H1 (cell line): ENCODE results near the gene CGREF1. TPM values are rescaled to one million over a fixed set of nuclear protein-coding genes. Genes with fewer than 3 reads are reported as not detected.

Source experiments
- CTCF ChIA-PET: fragments of 300-600 bp; sonication (Branson Sonifier 250); formaldehyde crosslinking; loops from one replicate; lab custom pipeline; 2021; ENCODE audit not compliant: partially characterized antibody; lab: Charles Lee
- POLR2A ChIA-PET: fragments of 300-600 bp; sonication (Branson Sonifier 250); formaldehyde crosslinking; loops from one replicate; lab custom pipeline; 2021; ENCODE audit warnings: inconsistent platforms; ENCODE audit not compliant: partially characterized antibody; lab: Charles Lee
- DNase-seq, 2 experiments: peaks; one replicate each; pipeline versions ENCODE4 v3.0.0 to v3.0.0-alpha.2; 2010 to 2022; ENCODE audit warnings: low spot score in 2 of 2, low read depth in 1 of 2, mixed read lengths in 1 of 2
- FAIRE-seq: peaks from 2 replicates; lab custom pipeline; 2011; peaks lifted over from hg19 to GRCh38; lab: Jason Lieb, UNC
- H2AFZ ChIP-seq: 2 replicates; pipeline ENCODE4 v1.8.1; 2012; ENCODE audit warnings: low read length, inconsistent platforms
- H2AK5ac ChIP-seq: 2 replicates; pipeline ENCODE4 v1.6.1; 2013; ENCODE audit warnings: low read depth, low read length
- H2BK120ac ChIP-seq: replicated peaks from 2 replicates; pipeline ENCODE3; 2013; ENCODE audit warnings: low read depth, low read length, inconsistent platforms
- H2BK12ac ChIP-seq: 2 replicates; pipeline ENCODE4 v1.6.1; 2013; ENCODE audit warnings: low read depth, low read length
- H2BK15ac ChIP-seq: 2 replicates; pipeline ENCODE4 v1.6.1; 2013; ENCODE audit warnings: low read length
- H2BK20ac ChIP-seq: 2 replicates; pipeline ENCODE4 v1.6.1; 2013; ENCODE audit warnings: low read length
- H2BK5ac ChIP-seq: 2 replicates; pipeline ENCODE4 v1.6.1; 2013; ENCODE audit warnings: low read depth, low read length
- H3K14ac ChIP-seq: 2 replicates; pipeline ENCODE4 v1.6.1; 2013; ENCODE audit warnings: inconsistent platforms; ENCODE audit not compliant: insufficient read length
- H3K18ac ChIP-seq: 2 replicates; pipeline ENCODE4 v1.6.1; 2013; ENCODE audit warnings: low read length; ENCODE audit errors: extremely low read depth
- H3K23ac ChIP-seq: 2 replicates; pipeline ENCODE4 v1.6.1; 2013; ENCODE audit warnings: inconsistent platforms; ENCODE audit not compliant: insufficient read length
- H3K23me2 ChIP-seq: 2 replicates; pipeline ENCODE4 v1.6.1; 2013; ENCODE audit warnings: low read depth, low read length
- H3K27ac ChIP-seq: 2 replicates; pipeline ENCODE4 v1.6.1; 2011; ENCODE audit warnings: low read depth, low read length, inconsistent platforms
- H3K27me3 ChIP-seq, 4 experiments: replicated peaks in 1 of 4; 1 replicate in 1 of 4; 2 replicates in 3 of 4; pipeline versions ENCODE4 v1.6.1 to v1.8.1; 2011 to 2013; ENCODE audit warnings: low read length in 3 of 4, mild to moderate bottlenecking in 3 of 4, inconsistent platforms in 2 of 4, mixed read lengths in 2 of 4, moderate library complexity in 1 of 4; ENCODE audit not compliant: control insufficient read depth in 3 of 4, insufficient read depth in 3 of 4; ENCODE audit errors: extremely low read depth in 1 of 4
- H3K36me3 ChIP-seq, 4 experiments: 2 replicates each; pipeline versions ENCODE4 v1.6.1 to v1.8.1; 2011 to 2013; ENCODE audit warnings: mild to moderate bottlenecking in 4 of 4, low read length in 3 of 4, moderate library complexity in 2 of 4, control low read depth in 1 of 4, inconsistent platforms in 1 of 4; ENCODE audit not compliant: insufficient read depth in 4 of 4, control insufficient read depth in 2 of 4
- H3K4ac ChIP-seq: replicated peaks from 2 replicates; pipeline ENCODE3; 2013; ENCODE audit warnings: low read length, low read depth, mixed read lengths, inconsistent platforms; ENCODE audit not compliant: insufficient read length
- H3K4me1 ChIP-seq, 4 experiments: replicated peaks in 1 of 4; 1 replicate in 1 of 4; 2 replicates in 3 of 4; pipeline versions ENCODE4 v1.6.1 to v1.8.1; 2011 to 2013; ENCODE audit warnings: low read length in 3 of 4, inconsistent platforms in 2 of 4, mixed read lengths in 1 of 4; ENCODE audit not compliant: insufficient read depth in 4 of 4, control insufficient read depth in 3 of 4
- H3K4me2 ChIP-seq, 2 experiments: 2 replicates each; pipeline versions ENCODE4 v1.6.1 to v1.8.1; 2011 to 2013; ENCODE audit warnings: low read depth in 2 of 2, low read length in 2 of 2, control low read depth in 1 of 2, inconsistent platforms in 1 of 2, mild to moderate bottlenecking in 1 of 2; ENCODE audit not compliant: insufficient read depth in 1 of 2
- H3K4me3 ChIP-seq, 4 experiments: fragments of 200-600, 300-600 bp in 1 of 4; sonication (generic), shearing (Covaris generic), sonication (Bioruptor Twin) in 1 of 4; 2 replicates each; pipeline versions ENCODE4 v1.5.1 to v1.8.1; 2011 to 2016; ENCODE audit warnings: low read length in 4 of 4, low read depth in 3 of 4, control low read depth in 2 of 4, inconsistent platforms in 2 of 4, mild to moderate bottlenecking in 2 of 4, mixed read lengths in 1 of 4, moderate library complexity in 1 of 4; ENCODE audit not compliant: insufficient read depth in 2 of 4; ENCODE audit errors: extremely low read depth in 1 of 4
- H3K56ac ChIP-seq: replicated peaks from 2 replicates; pipeline ENCODE3; 2013; ENCODE audit warnings: low read depth, mild to moderate bottlenecking, mixed read lengths, low read length, inconsistent platforms; ENCODE audit not compliant: insufficient read length
- H3K79me1 ChIP-seq: 2 replicates; pipeline ENCODE4 v1.6.1; 2013; ENCODE audit warnings: low read depth, low read length, control low read depth
- H3K79me2 ChIP-seq, 2 experiments: 2 replicates each; pipeline versions ENCODE4 v1.6.1 to v1.8.1; 2012 to 2013; ENCODE audit warnings: low read length in 2 of 2, mild to moderate bottlenecking in 2 of 2, inconsistent platforms in 1 of 2; ENCODE audit not compliant: insufficient read depth in 2 of 2, control insufficient read depth in 1 of 2
- H3K9ac ChIP-seq, 4 experiments: replicated peaks in 1 of 4; 1 replicate in 1 of 4; 2 replicates in 3 of 4; pipeline versions ENCODE4 v1.6.1 to v1.8.1; 2011 to 2013; ENCODE audit warnings: low read depth in 3 of 4, low read length in 3 of 4, control low read depth in 2 of 4, mild to moderate bottlenecking in 2 of 4, moderate library complexity in 2 of 4, inconsistent platforms in 1 of 4; ENCODE audit errors: extremely low read depth in 1 of 4
- H3K9me3 ChIP-seq, 2 experiments: 2 replicates each; pipeline versions ENCODE4 v1.6.1 to v1.8.1; 2012 to 2013; ENCODE audit warnings: mild to moderate bottlenecking in 2 of 2, moderate library complexity in 2 of 2, control low read depth in 1 of 2, inconsistent platforms in 1 of 2, low read depth in 1 of 2, low read length in 1 of 2, mixed read lengths in 1 of 2; ENCODE audit not compliant: insufficient read depth in 2 of 2
- H4K20me1 ChIP-seq, 2 experiments: replicated peaks in 1 of 2; 2 replicates each; pipeline versions ENCODE3 to v1.8.1; 2011 to 2013; ENCODE audit warnings: inconsistent platforms in 2 of 2, low read length in 2 of 2, mild to moderate bottlenecking in 1 of 2; ENCODE audit not compliant: insufficient read depth in 2 of 2, control insufficient read depth in 1 of 2
- H4K5ac ChIP-seq: 2 replicates; pipeline ENCODE4 v1.6.1; 2013; ENCODE audit warnings: low read length, low read depth, mixed read lengths, inconsistent platforms; ENCODE audit not compliant: insufficient read length
- H4K8ac ChIP-seq: 2 replicates; pipeline ENCODE4 v1.8.0; 2013; ENCODE audit warnings: mild to moderate bottlenecking, moderate library complexity, low read length, inconsistent platforms; ENCODE audit not compliant: insufficient read depth; ENCODE audit errors: extremely low read depth
- H4K91ac ChIP-seq: replicated peaks from 2 replicates; pipeline ENCODE3; 2013; ENCODE audit warnings: low read length, mixed read lengths, inconsistent platforms; ENCODE audit not compliant: insufficient read length
- ATF3 ChIP-seq: IDR thresholded peaks from 2 replicates; pipeline ENCODE4 v1.6.1; 2011; ENCODE audit warnings: low read depth, mild to moderate bottlenecking, low read length; ENCODE audit not compliant: insufficient read depth
- BRCA1 ChIP-seq: IDR thresholded peaks from 2 replicates; pipeline ENCODE4 v1.6.1; 2012; ENCODE audit warnings: low read depth, low read length, improper control_type of control experiment
- CHD2 ChIP-seq: IDR thresholded peaks from 2 replicates; pipeline ENCODE4 v1.6.1; 2012; ENCODE audit warnings: low read length, improper control_type of control experiment
- EP300 ChIP-seq, 2 experiments: IDR thresholded peaks; 1 replicate in 1 of 2; 2 replicates in 1 of 2; pipeline ENCODE4 v1.6.1; 2011 to 2012; ENCODE audit warnings: low read depth in 2 of 2, low read length in 2 of 2, mild to moderate bottlenecking in 2 of 2, borderline replicate concordance in 1 of 2, inconsistent platforms in 1 of 2, moderate library complexity in 1 of 2
- JUND ChIP-seq: IDR thresholded peaks from 2 replicates; pipeline ENCODE4 v1.6.1; 2011; ENCODE audit warnings: mild to moderate bottlenecking, improper control_type of control experiment, low read length
- MAX ChIP-seq: IDR thresholded peaks from 2 replicates; pipeline ENCODE4 v1.6.1; 2012; ENCODE audit warnings: inconsistent platforms
- NRF1 ChIP-seq: IDR thresholded peaks from 2 replicates; pipeline ENCODE4 v1.6.1; 2011; ENCODE audit warnings: mild to moderate bottlenecking, low read depth, low read length, improper control_type of control experiment
- POLR2A ChIP-seq, 2 experiments: IDR thresholded peaks; 1 replicate in 1 of 2; 2 replicates in 1 of 2; pipeline ENCODE4 v1.6.1; 2011; ENCODE audit warnings: low read depth in 2 of 2, low read length in 2 of 2, mild to moderate bottlenecking in 2 of 2; ENCODE audit errors: control extremely low read depth in 1 of 2
- POLR2AphosphoS5 ChIP-seq: IDR thresholded peaks from 2 replicates; pipeline ENCODE4 v1.6.1; 2011; ENCODE audit warnings: low read depth, low read length
- SP4 ChIP-seq: IDR thresholded peaks from 2 replicates; pipeline ENCODE4 v1.6.1; 2012; ENCODE audit warnings: low read length, inconsistent platforms
- SUZ12 ChIP-seq: fragments of 200-600 bp; sonication (generic); IDR thresholded peaks from 2 replicates; pipeline ENCODE4 v1.6.1; 2012; ENCODE audit warnings: mild to moderate bottlenecking, inconsistent platforms, low read length, moderate library complexity, mixed read lengths
- WGBS, 2 experiments: shearing (Covaris generic) in 1 of 2; methylation state at CpG; one replicate each; pipeline versions ENCODE4 v1.1.6 to v1.1.7; 2013 to 2015; ENCODE audit warnings: low lambda C conversion rate in 2 of 2, mixed read lengths in 2 of 2, inconsistent platforms in 1 of 2, low coverage in 1 of 2, missing lambda C conversion rate in 1 of 2; ENCODE audit not compliant: insufficient replicate concordance in 2 of 2, insufficient coverage in 1 of 2, insufficient read length in 1 of 2; ENCODE audit errors: extremely low coverage in 1 of 2, missing lambda C conversion rate in 1 of 2; 5-methylcytosine and 5-hydroxymethylcytosine counted together
- polyA plus RNA-seq, 7 experiments: library from polyadenylated mRNA; depleted of rRNA in 3 of 7; stranded (reverse) in 5 of 7; unstranded in 2 of 7; fragments of >200 nt in 5 of 7; fragments of 200-250 nt in 2 of 7; gene quantifications; 1 replicate in 5 of 7; 2 replicates in 1 of 7; 4 replicates in 1 of 7; pipeline versions ENCODE4 v1.2.1 to v1.2.3, GENCODE V29; 2011 to 2013; ENCODE audit warnings: missing spikeins in 2 of 7, mixed read lengths in 2 of 7
- total RNA-seq: library from RNA; stranded (reverse); fragmentation: NEBNext Ultra II Directional; extraction: Animal tissue kit (Norgen Biotek cat#: 25700); gene quantifications from 2 replicates; pipeline ENCODE4 v1.2.1, GENCODE V29; 2021

CGREF1 gene
- total and polyA plus RNA-seq, 2 of the 8 experiments (the other 6 are each of a cell fraction or from before 2014, with no cell fraction given) = 2.5 to 3.4 TPM

GRCh38 chr2:27158468-27158867, 39.5 kb upstream of the CGREF1 start:
- no peak overlapping the region for H4K5ac ChIP-seq
- POLR2A ChIA-PET = interaction anchor here (0.7 to 1.5 kb wide), 6 partner anchors 23 to 62 kb away, joined by 3 to 6 read pairs (median 3); partner anchors contain the start of gene PREB
- H3K4me1 ChIP-seq = no peaks in the 10 kb centered on the region; a peak in 1 of 7 replicates
- H4K91ac ChIP-seq = no peak overlapping the region
- no peak overlapping the region for H3K4me2 ChIP-seq
- H3K56ac ChIP-seq = no peak overlapping the region
- no peak overlapping the region for H3K9ac ChIP-seq
- H2BK120ac ChIP-seq = no peak overlapping the region
- H2AFZ ChIP-seq = peak overlapping the region; percentile 70; the same call in 1 of the 2 replicates
- H3K23ac ChIP-seq = no peak overlapping the region
- H3K18ac ChIP-seq = no peak overlapping the region
- no peak overlapping the region; the same call in 1 of the 2 replicates for H4K8ac ChIP-seq
- no peaks in the 10 kb centered on the region for H3K23me2 ChIP-seq
- no peaks in the 10 kb centered on the region for H3K27me3 ChIP-seq
- H2BK12ac ChIP-seq = no peak overlapping the region
- no peaks in the 10 kb centered on the region for H3K79me2 ChIP-seq
- H4K20me1 ChIP-seq = no peaks in the 10 kb centered on the region
- TF ChIP-seq SUZ12 (no peak), SP4 (no peak), MAX (no peak), JUND (no peak), BRCA1 (no peak), CHD2 (no peak), POLR2AphosphoS5 (no peak), POLR2A (IDR thresholded peaks at IDR 0.05; ENCODE audit: control extremely low read depth in 1 of 2, low read depth in 2 of 2, low read length in 2 of 2) (no peak), EP300 (IDR thresholded peaks at IDR 0.05; ENCODE audit: borderline replicate concordance in 1 of 2, low read depth in 2 of 2, low read length in 2 of 2) (no peak), NRF1 (no peak), ATF3 (no peak)
- TF ChIP-seq, all 59 proteins: peak for 0
- no peak overlapping the region for H3K14ac ChIP-seq
- no peaks in the 10 kb centered on the region for H3K36me3 ChIP-seq
- H3K4me3 ChIP-seq = no peak overlapping the region
- H2AK5ac ChIP-seq = no peak overlapping the region
- WGBS, 2 experiments = 83% methylated on average over 6 of the region's 6 CpGs; no CpG with 5 or more reads in 1 of the 2 experiments
- no peak overlapping the region for H3K27ac ChIP-seq
- CTCF ChIA-PET = interaction anchor here (0.9 to 4.6 kb wide), 11 partner anchors 8 to 141 kb away, joined by 3 to 36 read pairs (median 4); partner anchors contain the start of gene KHK
- no peak for FAIRE-seq
- no peaks in the 10 kb centered on the region for H3K79me1 ChIP-seq
- no peak overlapping the region; the same call in 1 of the 2 replicates for H2BK5ac ChIP-seq
- no peak overlapping the region; the same call in 1 of the 2 replicates for H2BK20ac ChIP-seq
- DNase-seq = no peak
- H3K9me3 ChIP-seq = no peaks in the 10 kb centered on the region
- H2BK15ac ChIP-seq = no peak overlapping the region
- H3K4ac ChIP-seq = no peak overlapping the region
